Endometrial microvascular endothelial cells (primary cell): ENCODE results near the gene CERK. TPM values are rescaled to one million over a fixed set of nuclear protein-coding genes. Genes with fewer than 3 reads are reported as not detected.
"Not testable (repeated sequence)": the region's sequence is repeated elsewhere in the genome, so short reads cannot be mapped to it uniquely, and the experiment has no call there.

Source experiments
- in situ Hi-C: cut with HindIII; loops from 2 replicates; pipeline ENCODE4 v1.10.0; 2017; ENCODE audit warnings: low sequenced_read_pairs, low pct_unique_long_range_greater_than_20kb; ENCODE audit errors: inconsistent ontology term
- total RNA-seq: library from RNA; depleted of rRNA; stranded (reverse); fragments of >200 nt; gene quantifications from one replicate; pipeline ENCODE4 v1.2.3, GENCODE V29; 2015; ENCODE audit errors: inconsistent ontology term

The CERK gene
- total RNA-seq, 1 donor from 2014 or later = 52.6 TPM

DNA sequence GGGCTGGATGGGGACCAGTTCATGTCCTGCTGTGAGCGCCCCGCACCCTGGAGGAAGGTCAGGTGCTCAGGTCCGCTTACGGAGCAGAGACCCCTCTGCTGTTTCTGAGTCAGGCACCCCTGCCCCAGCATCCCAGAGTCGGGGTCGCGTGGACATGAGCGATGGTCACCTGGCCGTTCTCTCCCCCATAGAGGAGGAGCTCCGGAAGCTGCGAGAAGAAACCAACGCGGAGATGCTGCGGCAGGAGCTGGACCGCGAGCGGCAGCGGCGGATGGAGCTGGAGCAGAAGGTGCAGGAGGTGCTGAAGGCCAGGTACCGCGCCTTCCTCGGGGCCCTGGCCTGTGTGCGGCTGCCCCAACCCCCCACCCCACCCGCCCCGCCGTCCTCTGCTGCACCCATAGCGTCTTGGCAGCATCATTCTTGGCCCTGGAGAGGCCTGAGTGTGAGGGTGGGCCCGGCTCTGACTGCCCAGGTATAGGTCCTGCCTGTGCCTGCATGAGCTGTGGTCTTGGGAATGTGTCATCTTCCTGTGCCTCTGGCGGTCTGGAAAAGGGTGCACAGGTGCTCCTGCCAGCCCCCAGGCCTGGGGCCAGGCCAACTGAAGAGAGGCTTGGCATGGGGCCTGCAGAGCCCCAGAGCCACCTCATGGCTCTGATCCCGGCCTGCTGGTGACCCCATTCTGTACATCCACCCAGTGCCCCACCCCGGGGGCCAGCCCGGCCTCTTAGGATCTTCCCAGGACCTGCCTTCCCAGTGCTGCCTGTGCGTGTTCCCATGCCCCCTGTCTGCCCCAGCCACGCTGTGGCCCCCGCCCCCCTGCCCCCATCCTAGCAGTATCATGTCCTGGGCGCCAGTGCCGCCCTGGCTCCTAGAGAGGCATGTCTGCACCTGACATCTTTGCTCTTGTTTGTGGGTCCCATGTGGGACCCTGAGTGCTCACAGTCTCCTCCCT lies 79.8 kb downstream of the CERK start:
- in situ Hi-C loops = no loop called here

DNA sequence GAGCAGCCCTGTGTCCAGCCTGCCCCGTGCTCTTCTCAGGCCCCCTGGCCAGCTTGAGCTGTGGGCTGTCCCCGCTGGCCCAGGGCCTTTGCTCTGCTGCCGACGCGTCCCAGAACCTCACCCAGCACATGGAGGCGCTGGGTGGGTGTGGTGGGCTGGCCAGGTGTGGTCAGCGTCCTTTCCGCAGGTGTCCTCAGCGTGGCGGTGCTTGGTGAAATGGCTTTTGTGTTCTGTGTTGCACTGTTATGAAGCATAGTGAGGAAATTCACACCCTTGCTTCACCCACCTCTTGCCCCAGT lies 80.4 kb downstream of the CERK start:
- in situ Hi-C loops = no loop called here

GRCh38 chr22:46656856-46657654 lies 81.0 kb downstream of the CERK start:
- in situ Hi-C loops = no loop called here

DNA sequence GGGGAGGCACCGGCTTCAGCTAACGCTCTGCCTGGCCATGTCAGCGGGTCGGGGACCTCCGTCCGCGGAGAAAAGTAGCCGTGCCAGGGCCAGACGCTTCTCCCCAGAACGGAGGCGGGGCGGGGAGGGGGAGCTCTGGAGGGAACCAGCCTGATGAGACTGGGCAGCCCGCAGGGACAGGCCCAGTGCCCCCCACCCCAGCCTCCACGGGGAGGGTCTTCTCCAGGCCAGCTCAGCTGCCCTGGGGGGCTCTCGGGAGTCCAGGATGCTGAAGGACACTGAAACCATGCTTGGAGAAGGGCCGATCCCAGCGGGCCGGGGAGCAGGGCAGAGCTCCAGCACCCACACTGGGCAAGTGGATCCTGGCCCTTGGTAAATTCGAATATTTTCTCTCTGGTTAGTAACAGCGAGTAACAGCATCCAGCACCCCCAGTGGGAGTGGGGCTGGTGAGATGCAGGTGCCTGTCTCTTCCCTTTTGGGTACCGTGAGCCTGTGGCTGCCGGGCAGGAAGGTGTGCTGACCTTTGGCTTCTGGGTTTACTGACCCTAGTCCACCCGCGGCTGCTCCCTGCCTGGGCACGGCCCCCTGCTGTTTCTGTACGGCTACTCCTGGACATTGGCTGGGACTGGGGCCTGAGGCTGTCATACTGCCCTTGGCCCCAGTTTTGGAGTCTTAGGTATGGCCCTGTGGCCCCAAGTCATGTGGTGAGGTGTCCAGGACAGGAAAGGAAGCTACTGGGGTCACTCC lies 82.0 kb downstream of the CERK start:
- in situ Hi-C loops = no loop called here

DNA sequence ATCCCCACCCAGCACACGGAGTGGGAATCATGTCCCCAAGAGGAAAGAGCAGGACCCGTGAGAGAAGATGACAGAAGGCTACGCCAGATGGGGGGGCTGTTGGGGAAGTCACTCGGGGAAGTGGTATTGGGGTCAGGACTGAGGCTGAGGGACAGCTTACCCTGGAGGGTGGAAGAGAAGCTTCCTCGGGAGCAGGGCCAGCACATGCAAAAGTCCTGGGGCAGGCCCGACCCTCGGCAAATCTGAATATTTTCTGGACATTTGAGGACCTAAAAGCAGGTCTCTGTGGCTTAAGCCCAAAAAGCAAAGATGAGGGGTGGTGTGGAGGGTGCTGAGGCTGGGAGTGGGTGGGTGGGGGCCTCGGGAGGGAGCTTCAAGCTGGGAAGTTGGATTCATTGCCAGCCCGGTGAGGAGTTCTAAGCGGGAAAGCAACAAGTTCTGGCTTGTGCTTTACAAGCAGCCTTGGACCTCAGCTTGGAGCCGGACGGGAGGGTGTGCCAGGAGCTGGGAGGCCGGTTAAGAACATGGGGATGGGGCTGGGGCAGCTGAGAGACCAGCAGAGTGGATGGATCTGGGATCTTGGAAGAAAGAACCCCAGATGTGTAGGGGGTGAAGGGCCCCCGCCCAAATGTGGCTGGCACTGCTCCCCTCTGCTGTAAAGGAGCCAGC lies 83.0 kb downstream of the CERK start:
- in situ Hi-C loops = no loop called here

GRCh38 chr22:46654426-46654825 lies 83.6 kb downstream of the CERK start:
- in situ Hi-C loops = no loop called here

- in situ Hi-C loops = no loop called here
Measured at GRCh38 chr22:46653596-46653995, 84.5 kb downstream of the CERK start.

DNA sequence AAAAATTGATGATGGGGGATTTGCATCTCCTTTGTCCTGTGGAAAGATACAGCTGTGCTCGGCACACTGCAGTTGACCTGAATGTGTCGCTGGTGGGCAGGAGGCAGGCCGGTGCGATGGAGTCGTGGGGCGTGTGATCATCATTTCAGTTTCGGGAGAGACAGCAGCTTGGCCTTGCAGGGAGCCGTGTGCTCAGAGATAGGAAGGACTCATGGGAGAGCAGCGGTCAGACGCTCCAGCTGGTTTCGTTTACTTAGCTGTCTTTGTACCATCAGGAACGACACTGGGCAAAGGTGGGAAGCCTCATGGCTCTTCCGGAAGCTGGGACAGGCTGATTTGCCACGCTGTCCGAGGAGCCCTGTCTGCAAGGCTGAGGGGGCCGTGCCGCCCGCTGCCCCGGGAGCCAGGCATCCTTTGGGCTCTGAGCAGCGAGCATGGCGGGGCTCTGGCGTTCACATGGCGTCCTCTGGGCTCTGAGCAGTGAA lies 85.2 kb downstream of the CERK start:
- in situ Hi-C loops = no loop called here

GRCh38 chr22:46652081-46652846 lies 85.8 kb downstream of the CERK start:
- in situ Hi-C loops = no loop called here

DNA sequence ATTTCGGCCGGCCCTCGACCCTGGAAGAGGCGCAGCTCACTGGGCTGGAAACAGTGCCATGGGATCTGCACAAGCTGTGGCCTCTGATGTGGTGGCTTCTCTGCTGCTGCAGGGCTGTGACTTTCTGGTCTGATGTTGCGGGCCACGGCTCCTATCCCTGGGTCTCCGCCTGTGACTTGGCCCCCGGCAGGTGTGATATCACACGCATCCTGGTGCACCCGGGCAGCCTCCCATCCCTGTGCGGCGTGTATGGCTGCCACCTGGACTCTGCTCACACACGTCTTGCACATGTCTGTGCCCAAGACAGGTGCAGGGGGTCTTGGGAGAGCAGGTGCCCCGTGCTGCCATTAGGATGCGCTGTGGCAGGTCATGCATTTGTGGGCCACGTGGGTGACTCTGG lies 86.7 kb downstream of the CERK start:
- in situ Hi-C loops = no loop called here

DNA sequence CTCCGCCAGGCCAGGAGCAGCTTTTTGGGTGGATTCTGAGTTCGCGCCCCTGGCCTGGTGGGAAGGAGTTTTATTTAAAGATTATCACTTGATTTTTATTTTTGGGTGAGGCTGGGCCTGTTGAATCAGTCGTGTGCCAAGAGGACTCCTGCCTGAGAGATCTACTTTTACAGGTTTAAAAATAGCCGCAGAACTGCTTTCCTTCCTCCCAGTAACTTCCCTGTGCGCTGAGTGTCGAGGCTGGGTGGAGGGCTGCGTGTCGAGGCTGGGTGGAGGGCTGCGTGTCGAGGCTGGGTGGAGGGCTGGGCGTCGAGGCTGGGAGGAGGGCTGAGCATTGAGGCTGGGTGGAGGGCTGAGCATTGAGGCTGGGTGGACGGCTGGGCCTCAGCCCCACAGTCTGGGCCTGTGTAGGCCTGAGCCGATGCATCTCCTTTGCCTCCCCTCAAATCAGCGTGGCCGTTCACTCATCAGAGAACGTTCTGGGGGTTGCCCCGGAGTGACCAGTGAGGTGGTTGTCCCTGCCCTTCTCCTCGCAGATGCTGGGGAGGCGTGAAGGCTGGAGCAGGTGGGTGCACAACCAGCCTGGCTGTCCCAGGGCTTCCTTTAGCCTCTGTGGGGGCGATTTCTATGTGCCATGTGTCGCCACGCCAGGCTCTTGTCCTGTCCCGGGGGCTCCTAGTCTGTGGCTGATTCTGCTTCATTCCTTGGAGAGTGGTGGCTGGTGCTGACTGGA lies 87.8 kb downstream of the CERK start:
- in situ Hi-C loops = no loop called here

DNA sequence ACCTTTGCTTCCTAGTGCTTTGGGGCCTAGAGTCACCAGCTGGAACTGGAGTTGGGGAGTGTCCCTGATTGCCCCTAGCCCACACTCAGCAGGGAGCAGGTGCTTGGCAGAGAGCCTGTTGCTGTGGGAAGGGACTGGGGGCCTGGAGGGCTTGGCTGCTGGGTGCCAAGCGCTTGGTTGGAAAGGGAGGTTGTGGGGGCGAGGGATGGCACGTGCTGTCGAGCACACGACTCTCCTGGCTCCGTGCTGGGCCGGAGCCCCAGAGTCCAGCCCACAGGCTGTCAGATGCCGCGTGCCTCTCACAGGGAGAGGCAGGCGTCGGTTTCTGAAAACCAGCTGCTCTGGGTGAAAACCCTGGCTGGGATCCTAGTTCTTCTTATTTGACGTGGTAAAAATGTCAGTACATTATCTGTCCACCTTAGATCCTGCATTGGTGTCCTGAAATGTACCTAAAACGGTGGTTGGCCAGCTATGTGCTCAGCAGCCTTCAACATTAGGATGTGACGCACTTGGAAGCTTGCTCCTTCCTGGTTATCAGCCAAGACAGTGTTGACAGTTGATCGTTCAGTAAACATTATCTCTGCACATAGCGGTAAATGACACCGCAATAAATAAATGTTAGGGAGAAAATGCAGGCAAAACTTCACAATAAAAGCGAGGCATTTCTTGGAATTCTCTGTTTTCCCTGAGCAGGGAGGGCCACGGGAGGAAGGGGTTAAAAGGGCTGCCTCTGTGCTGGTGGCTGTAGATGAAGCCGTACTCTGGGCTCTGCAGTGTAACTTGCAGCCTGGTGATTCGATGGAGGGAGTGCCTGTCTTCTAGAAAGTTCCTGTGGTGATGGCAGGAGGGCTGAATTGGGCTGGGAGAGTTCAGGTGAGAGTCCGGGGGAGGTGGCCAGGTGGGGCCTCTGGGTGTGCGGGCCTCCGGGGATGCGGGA lies 88.6 kb downstream of the CERK start:
- in situ Hi-C loops = no loop called here

- in situ Hi-C loops = not testable (repeated sequence)
Measured at GRCh38 chr22:46648225-46648820, 89.7 kb downstream of the CERK start.

GRCh38 chr22:46646531-46647215 lies 91.4 kb downstream of the CERK start:
- in situ Hi-C loops = no loop called here

DNA sequence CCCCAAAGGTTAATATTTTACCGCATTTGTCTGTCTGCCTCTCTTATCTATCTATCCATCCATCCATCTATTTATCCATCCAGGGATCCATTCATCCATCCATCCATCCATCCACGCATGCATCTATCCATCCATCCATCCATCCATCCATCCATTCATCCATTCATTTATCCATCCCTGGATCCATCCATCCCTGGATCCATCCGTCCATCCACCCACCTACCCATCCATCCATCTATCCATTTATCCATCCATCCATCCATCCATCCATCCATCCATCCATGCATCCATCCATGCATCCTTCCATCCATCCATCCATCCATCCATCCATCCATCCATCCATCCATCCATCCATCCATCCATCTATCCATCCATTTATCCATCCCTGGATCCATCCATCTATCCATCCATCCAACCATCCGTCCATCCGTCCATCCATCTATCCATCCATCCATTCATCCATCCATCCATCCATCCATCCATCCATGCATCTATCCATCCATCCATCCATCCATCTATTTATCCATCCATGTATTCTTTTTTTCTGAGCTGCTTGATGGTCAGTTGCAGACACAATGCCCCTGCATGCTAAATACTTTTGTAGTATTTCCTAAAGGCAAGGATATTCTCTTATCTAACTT lies 95.1 kb downstream of the CERK start:
- in situ Hi-C loops = not testable (repeated sequence)
